ENCODE data around the gene SDHAF1. TPM values are rescaled to one million over a fixed set of nuclear protein-coding genes. Genes with fewer than 3 reads are reported as not detected.
"Not testable (repeated sequence)": the region's sequence is repeated elsewhere in the genome, so short reads cannot be mapped to it uniquely, and the experiment has no call there.

SDHAF1 gene
- total RNA-seq, 1 experiment from 2014 or later: 28.1 TPM

- no TSS peak for BruUV-seq (replicated peaks)
- CTCF ChIA-PET: no interaction called here
- POLR2A ChIA-PET: no interaction called here
- Mint-ChIP-seq H3K27me3 (ENCODE audit: insufficient read depth, unreplicated experiment) (peaks cover 26% of the 10 kb centered on the region), H3K9me3 (ENCODE audit: unreplicated experiment) (no peaks in the 10 kb centered on the region), H3K27ac (ENCODE audit: unreplicated experiment) (no peak overlapping the region), H3K4me1 (ENCODE audit: low read depth, unreplicated experiment) (no peaks in the 10 kb centered on the region), H3K4me3 (ENCODE audit: unreplicated experiment) (no peak overlapping the region), H3K36me3 (ENCODE audit: insufficient read depth, unreplicated experiment) (no peaks in the 10 kb centered on the region)
- no peak for TF ChIP-seq CTCF (IDR thresholded peaks at IDR 0.05; ENCODE audit: insufficient read depth in 1 of 2, low read depth in 1 of 2, low read length in 1 of 2, severe bottlenecking in 1 of 2, unreplicated experiment in 1 of 2)
- Histone ChIP-seq H3K36me3 (ENCODE audit: control insufficient read depth, insufficient read depth, low read length) (no peaks in the 10 kb centered on the region), H3K27me3 (replicated peaks; ENCODE audit: control insufficient read depth, insufficient read depth, low read length) (no peaks in the 10 kb centered on the region), H3K9me3 (no peaks in the 10 kb centered on the region), H3K4me3 (ENCODE audit: low read depth, low read length) (no peak overlapping the region), H3K4me1 (peaks cover 7% of the 10 kb centered on the region; the same call in 1 of the 2 replicates)
- DNase-seq: no peak
- intact Hi-C loops (cut with micrococcal nuclease; ENCODE audit: unreplicated experiment): no loop called here
These were observed 38.9 kb upstream of the SDHAF1 start for GRCh38 chr19:35955881-35956634.

- BruUV-seq (replicated peaks); H3K36me3 Mint-ChIP-seq (ENCODE audit: insufficient read depth, unreplicated experiment); H3K27me3 ChIP-seq (replicated peaks; ENCODE audit: control insufficient read depth, insufficient read depth, low read length); H3K4me1 Mint-ChIP-seq (ENCODE audit: low read depth, unreplicated experiment); H3K27ac Mint-ChIP-seq (ENCODE audit: unreplicated experiment); H3K9me3 Mint-ChIP-seq (ENCODE audit: unreplicated experiment); intact Hi-C loops (cut with micrococcal nuclease; ENCODE audit: unreplicated experiment); DNase-seq; H3K9me3 ChIP-seq; H3K4me1 ChIP-seq; H3K4me3 ChIP-seq (ENCODE audit: low read depth, low read length); H3K36me3 ChIP-seq (ENCODE audit: control insufficient read depth, insufficient read depth, low read length); H3K4me3 Mint-ChIP-seq (ENCODE audit: unreplicated experiment); CTCF ChIA-PET: not testable (repeated sequence)
- H3K27me3 Mint-ChIP-seq (ENCODE audit: insufficient read depth, unreplicated experiment): peaks cover 23% of the 10 kb centered on the region
- POLR2A ChIA-PET: interaction anchor here (0.5 kb wide), 1 partner anchor 963 kb away, joined by 3 read pairs; no protein-coding TSS in a partner anchor
These were observed 37.6 kb upstream of the SDHAF1 start for GRCh38 chr19:35957411-35957810.

GRCh38 chr19:35958660-35959039 lies 36.3 kb upstream of the SDHAF1 start:
- no peak overlapping the region for H3K4me3 ChIP-seq (ENCODE audit: low read depth, low read length)
- BruUV-seq (replicated peaks): no TSS peak
- H3K4me3 Mint-ChIP-seq (ENCODE audit: unreplicated experiment): no peak overlapping the region
- H3K27me3 ChIP-seq (replicated peaks; ENCODE audit: control insufficient read depth, insufficient read depth, low read length): no peaks in the 10 kb centered on the region
- CTCF ChIA-PET: interaction anchor here (0.5 kb wide), 2 partner anchors 97 to 1992 kb away, joined by 3 to 6 read pairs; no protein-coding TSS in a partner anchor
- DNase-seq: no peak
- POLR2A ChIA-PET: no interaction called here
- peaks cover 7% of the 10 kb centered on the region; the same call in 1 of the 2 replicates for H3K4me1 ChIP-seq
- H3K36me3 Mint-ChIP-seq (ENCODE audit: insufficient read depth, unreplicated experiment): no peaks in the 10 kb centered on the region
- no peaks in the 10 kb centered on the region for H3K9me3 Mint-ChIP-seq (ENCODE audit: unreplicated experiment)
- no peaks in the 10 kb centered on the region for H3K4me1 Mint-ChIP-seq (ENCODE audit: low read depth, unreplicated experiment)
- H3K9me3 ChIP-seq: no peaks in the 10 kb centered on the region
- peaks cover 20% of the 10 kb centered on the region for H3K27me3 Mint-ChIP-seq (ENCODE audit: insufficient read depth, unreplicated experiment)
- H3K36me3 ChIP-seq (ENCODE audit: control insufficient read depth, insufficient read depth, low read length): no peaks in the 10 kb centered on the region
- TF ChIP-seq CTCF (IDR thresholded peaks at IDR 0.05; ENCODE audit: insufficient read depth in 1 of 2, low read depth in 1 of 2, low read length in 1 of 2, severe bottlenecking in 1 of 2, unreplicated experiment in 1 of 2): no peak
- H3K27ac Mint-ChIP-seq (ENCODE audit: unreplicated experiment): no peak overlapping the region
- intact Hi-C loops (cut with micrococcal nuclease; ENCODE audit: unreplicated experiment): no loop called here

Measured in Caco-2 (cell line).